Subcutaneous adipose tissue (tissue), 4 donors: ENCODE measurements around the gene FAM83D. TPM values are rescaled to one million over a fixed set of nuclear protein-coding genes. Genes with fewer than 3 reads are reported as not detected.

Experiments used
- CTCF ChIP-seq: fragments of 450-650 bp; IDR thresholded peaks from one replicate; pipeline ENCODE4 v1.5.1; 2016; ENCODE audit warnings: low read depth, mild to moderate bottlenecking, control low read depth, antibody characterized with exemption, moderate library complexity
- total RNA-seq, 4 donors: library from RNA; depleted of rRNA; stranded (reverse); fragments of >200 nt; gene quantifications; one replicate each; pipeline ENCODE4 v1.1.0, GENCODE V29; 2016

The FAM83D gene, protein sequence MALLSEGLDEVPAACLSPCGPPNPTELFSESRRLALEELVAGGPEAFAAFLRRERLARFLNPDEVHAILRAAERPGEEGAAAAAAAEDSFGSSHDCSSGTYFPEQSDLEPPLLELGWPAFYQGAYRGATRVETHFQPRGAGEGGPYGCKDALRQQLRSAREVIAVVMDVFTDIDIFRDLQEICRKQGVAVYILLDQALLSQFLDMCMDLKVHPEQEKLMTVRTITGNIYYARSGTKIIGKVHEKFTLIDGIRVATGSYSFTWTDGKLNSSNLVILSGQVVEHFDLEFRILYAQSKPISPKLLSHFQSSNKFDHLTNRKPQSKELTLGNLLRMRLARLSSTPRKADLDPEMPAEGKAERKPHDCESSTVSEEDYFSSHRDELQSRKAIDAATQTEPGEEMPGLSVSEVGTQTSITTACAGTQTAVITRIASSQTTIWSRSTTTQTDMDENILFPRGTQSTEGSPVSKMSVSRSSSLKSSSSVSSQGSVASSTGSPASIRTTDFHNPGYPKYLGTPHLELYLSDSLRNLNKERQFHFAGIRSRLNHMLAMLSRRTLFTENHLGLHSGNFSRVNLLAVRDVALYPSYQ
- total RNA-seq = 1 to 10 TPM in 2 of 4 donors, under 1 TPM in 2; 0.57 to 1.8 (median 1.1) TPM

DNA sequence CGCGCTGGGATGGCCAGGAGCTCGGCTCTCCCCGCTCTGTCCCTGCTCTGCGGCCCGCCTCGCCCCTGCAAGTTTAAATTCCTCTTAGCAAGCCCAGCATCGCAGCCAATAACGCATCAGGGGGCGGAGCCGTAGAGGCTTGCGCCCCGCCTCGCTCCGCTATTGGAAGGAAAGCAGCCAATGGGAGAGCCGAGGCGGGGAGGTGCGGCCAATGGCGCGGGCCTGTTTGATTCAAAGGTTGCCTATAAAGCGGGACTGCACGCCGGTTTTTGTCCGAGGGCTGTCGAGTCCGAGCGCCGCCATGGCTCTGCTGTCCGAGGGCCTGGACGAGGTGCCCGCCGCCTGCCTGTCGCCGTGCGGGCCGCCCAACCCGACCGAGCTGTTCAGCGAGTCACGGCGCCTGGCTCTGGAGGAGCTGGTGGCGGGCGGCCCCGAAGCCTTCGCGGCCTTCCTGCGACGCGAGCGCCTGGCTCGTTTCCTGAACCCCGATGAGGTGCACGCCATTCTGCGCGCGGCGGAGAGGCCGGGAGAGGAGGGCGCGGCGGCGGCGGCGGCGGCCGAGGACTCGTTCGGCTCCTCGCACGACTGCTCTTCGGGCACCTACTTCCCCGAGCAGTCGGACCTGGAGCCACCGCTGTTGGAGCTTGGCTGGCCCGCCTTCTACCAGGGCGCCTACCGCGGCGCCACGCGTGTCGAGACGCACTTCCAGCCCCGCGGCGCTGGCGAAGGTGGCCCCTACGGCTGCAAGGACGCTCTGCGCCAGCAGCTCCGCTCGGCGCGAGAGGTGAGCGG lies at the start of gene FAM83D:
Gene FAM83D (plus strand): TSS at position 276 of the 792 bp plus-strand sequence. CDS start 26 bp downstream, at position 302.
- TF ChIP-seq CTCF = no peak

DNA sequence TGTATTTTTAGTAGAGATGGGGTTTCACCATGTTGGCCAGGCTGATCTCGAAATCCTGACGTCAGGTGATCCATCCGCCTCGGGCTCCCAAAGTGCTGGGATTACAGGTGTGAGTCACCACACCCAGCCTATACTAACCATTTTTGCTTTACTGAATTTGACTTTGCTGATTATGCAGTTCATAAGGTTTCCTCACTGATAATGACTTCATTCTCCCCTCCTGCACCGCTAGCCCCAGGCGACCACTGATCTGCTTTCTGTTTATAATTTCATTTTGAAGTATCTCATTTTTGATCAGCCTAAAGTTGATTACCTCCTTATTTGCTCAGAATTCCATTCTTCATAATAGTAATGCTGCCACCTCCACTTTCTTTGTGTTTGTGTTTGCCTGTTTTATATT lies 48.7 kb upstream of the FAM83D start:
- no peak for TF ChIP-seq CTCF

DNA sequence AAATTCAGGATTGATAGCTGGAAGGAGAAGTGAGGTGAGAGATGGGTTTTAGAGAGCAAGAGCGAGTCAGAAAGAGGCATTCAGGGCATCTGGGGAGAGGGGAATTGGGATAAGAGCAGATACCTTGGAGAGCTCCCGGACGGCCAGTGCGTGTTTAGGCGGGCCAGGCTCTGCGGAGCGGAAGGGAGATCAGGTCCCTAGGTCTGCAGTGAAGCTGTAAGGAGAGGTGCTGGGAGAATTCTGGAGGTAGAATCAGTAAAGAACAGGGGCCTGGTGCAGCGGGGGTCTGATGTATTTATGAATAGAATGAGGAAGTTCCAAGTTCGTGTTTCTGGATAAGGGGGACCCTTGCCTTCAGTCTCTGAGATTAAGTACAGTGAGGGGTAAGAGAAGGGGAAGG lies 47.4 kb upstream of the FAM83D start:
- TF ChIP-seq CTCF = no peak

- no peak for TF ChIP-seq CTCF
Measured at GRCh38 chr20:38880952-38881735, 45.1 kb upstream of the FAM83D start.

DNA sequence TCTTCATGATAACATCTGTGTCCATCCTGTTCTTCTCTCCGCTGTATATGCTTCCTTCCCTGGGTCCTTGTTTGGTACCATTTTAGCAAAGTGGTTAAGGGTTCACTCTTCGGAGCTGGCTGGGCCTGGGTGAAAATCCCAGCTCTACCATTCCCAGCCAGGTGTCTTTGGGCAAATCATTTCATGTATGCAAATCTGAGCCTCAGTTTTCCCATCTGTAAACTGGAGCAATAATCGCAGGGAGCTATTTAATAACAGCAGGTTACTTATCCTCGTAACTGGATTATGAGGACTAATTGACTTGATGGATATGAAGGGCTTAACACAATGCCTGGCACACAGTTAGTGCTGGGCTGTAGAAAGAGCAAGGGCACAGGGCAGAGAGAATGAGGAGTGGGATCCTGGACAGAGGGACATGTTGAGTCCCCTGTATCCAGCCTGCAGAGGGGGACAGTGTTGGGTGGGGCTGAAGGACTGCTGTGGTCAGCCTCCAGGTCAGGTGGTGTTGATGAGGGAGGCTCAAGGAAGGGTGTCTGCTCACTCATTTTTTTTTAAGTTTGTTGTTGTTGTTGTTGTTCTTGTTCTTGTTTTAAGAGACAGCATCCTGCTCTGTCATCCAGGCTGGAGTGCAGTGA lies 44.3 kb upstream of the FAM83D start:
- no peak for TF ChIP-seq CTCF

- TF ChIP-seq CTCF = no peak
Measured at GRCh38 chr20:38882600-38882999, 43.6 kb upstream of the FAM83D start.
